Stimulated activated CD4-positive, alpha-beta T cell treated with anti-CD3 and anti-CD28 coated beads, Interleukin-1b, Interleukin-23, amount 100 ng/mL, for 4 hours (primary cell): ENCODE data around the gene PTGDR.

Experiments used
- DNase-seq, 2 donors: peaks; one replicate each; pipeline ENCODE4 v3.0.0-alpha.2; 2020; ENCODE audit warnings: low read depth in 2 of 2

PTGDR gene

DNA sequence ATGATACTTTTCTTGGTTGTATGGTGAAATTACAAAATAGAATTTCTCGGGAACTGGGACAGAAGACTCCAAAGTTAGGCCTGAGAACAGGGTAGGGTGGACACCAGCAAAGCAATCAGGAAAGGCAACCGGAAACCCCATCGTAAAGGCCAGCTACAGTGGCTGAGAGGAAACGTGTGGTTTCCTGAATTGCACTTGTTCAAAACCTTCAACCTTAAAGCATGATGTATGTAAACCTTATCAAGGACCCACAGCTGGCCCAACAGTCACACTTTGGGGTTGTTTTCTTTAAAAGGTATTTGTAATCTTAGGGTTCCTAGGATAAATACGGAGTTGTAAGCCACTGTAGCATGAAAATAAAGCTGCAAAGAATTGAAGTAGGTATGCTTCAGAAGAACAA lies 2.2 kb upstream of the PTGDR start:
- no peak for DNase-seq

DNA sequence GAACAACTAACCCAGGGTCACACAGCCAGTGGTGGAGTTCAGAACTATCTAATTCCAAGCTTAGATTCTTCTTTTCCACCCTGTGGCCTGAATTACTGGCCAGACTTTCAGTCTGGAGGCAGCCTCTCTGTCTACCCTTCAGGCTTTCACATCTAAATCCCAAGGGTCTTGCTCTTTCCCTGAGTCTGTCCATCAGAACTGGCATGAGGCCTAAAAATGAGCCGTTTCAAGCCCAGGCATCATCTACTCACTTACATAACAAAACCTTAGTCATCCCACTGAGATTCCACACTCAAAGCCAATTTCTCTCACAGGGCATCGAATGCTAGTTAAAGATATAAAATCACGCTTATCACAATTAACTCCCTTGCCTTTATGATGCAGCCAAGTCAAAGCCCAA lies 1.3 kb upstream of the PTGDR start:
- no peak for DNase-seq

DNA sequence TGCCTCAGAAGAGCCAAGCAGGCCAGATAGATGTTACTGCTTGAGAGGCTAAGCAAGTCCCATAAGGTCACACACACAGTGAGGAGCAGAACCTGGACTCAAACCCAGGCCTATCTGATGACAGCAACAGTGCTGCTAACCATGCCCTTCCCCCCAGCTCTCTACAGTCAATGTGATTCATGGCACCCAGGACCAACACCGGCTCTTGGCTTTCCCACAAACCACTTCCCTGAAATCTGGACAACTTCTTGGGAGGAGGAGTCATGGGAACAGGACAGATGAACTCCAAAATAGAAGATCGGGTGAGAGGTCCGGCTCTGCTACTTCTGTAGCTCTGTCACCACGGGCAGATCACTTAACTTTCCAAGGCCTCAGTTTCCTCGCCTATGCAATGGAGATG lies 716 bp upstream of the PTGDR start:
- no peak for DNase-seq

DNA sequence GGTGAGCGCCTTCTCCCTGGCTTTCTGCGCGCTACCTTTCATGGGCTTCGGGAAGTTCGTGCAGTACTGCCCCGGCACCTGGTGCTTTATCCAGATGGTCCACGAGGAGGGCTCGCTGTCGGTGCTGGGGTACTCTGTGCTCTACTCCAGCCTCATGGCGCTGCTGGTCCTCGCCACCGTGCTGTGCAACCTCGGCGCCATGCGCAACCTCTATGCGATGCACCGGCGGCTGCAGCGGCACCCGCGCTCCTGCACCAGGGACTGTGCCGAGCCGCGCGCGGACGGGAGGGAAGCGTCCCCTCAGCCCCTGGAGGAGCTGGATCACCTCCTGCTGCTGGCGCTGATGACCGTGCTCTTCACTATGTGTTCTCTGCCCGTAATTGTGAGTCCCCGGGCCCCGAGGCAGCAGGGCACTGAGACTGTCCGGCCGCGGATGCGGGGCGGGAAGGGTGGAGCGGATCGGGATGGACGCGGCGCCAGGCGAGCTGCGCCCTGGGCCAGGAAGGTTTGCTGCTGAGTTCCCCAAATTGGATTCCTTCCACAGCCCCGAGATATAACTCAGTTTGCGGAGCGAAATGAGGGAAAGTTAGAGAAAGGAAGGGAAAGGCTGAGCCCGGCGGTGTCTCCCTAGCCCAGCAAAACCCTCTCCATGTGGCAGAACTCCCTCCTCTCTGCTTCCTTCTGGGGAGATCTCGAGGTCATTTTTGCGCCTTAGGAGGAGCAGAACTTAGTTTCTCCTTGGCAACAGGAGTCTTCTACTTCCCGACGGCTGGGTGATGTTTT lies 972 bp downstream of the PTGDR start:
- DNase-seq, result peak in 1 of 2 donors; percentile 24

DNA sequence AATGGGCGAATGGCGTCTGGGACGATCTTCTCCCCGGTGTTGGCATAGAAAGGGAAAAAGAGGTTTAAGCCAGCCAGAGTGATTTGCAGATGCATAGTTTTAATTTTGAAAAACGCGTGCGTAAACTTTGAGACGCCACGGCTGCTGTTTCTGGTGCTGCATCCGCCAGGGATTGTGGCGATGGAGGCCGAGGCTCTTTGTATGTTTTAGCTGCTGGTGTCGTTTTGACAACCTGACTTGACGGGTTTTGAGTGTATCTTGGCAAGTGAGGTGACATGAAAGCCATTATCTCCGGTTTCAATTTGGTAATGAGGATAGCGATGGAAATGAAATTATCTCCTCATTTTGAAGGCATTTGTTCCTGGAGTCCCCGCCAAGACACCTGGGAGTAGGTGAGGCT lies 1.6 kb downstream of the PTGDR start:
- DNase-seq, result no peak

DNA sequence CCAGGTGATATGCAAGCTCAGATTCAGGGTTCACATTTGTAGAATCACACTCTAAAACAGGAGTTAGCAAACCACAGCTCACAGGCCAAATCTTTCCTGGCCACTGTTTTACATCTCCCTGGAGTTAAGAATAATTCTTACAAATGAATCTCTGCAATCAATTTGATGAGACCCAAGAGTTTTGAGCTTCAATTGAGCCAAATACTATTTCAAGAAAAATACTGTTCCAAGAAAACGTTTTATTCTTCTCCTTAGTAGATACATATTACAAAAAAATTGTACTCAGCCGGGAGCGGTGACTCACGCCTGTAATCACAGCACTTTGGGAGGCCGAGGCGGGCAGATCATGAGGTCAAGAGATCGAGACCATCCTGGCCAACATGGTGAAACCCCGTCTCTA lies 2.5 kb downstream of the PTGDR start:
- no peak for DNase-seq

DNA sequence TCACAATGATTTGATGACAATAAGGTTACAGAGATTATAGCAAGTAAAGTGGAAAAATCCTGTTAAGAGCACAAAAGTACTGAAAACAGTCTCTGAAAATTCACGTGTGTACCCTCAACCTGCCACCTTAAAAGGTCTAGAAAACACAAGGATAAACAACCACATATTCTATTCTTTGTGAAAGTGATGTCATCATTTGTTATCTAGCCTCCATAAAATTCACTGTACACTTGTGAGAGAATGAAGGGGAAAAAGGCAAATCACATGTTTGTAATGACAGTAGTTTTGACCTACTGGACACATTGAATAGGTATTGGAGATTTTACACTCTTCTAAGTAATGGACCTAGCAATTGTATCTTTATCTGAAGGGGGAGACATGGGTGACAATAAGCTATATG lies 4.0 kb downstream of the PTGDR start:
- DNase-seq, result no peak

DNA sequence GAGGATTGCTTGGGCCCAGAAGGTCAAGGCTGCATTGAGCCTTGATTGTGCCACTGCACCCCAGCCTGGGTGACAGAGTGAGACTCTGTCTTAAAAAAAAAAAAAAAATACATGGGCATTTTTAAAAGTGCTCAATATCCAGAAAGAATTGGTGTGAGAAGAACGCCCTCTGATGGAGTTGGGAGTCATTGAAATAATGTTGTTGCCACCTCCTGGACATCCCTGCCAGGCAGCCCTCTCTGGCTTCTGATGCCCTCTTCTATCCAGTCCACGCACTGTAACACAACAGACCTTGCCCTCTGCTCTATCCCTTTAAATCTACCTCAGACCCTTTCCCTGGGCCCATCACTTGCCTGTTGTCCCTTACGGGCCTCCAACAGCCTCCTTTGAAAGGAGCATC lies 4.9 kb downstream of the PTGDR start:
- no peak for DNase-seq

DNA sequence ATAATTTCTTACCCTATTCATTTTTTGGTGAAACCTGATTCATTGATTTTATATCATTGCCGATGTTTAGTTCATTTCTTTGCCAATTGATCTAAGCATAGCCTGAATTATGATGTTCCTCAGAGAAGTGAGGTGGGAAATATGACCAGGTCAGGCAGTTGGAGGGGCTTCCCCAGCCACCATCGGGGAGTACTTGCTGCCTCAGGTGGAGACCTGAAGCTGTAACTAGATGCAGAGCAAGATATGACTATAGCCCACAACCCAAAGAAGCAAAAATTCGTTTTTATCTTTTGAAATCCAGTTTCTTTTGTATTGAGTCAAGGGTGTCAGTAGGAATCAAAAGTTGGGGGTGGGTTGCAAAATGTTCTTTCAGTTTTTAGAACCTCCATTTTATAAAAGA lies 7.9 kb downstream of the PTGDR start:
- no peak for DNase-seq

DNA sequence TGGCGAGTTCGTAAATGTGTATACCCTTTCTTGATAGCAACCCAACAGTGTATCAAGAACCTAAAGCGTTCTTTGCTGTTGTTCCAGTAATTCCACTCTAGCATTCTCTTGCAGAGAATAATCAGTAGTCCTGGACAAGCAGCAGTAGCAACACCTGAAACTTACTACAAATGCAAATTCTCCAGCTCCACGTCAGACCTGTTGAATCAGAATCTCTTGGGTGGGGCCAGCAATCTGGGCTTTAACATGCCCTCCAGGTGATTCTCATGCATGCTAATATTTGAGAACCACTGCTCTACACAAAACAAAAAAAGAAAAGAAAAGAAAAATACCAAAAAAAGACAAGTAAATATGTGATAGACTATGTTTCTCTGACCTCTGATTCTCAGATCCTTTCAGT lies 10.1 kb downstream of the PTGDR start:
- no peak for DNase-seq

DNA sequence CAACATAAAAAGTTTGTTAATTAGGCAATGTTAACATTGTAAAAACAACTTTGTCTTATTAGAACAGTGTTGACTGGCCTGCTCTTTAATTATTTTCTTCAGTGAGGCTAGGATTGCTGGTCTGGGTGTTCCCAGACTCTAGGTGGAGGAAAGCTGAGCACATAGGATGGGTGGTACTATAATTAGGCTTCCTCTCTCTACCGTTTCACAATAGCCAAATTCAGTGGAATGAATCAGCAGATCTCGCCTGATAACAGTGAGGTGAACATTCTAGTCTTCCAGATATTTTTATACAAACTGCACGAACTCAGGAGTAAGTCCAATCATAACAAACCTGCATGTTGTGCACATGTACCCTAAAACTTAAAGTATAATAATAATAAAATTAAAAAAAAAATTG lies 11.9 kb downstream of the PTGDR start:
- no peak for DNase-seq

DNA sequence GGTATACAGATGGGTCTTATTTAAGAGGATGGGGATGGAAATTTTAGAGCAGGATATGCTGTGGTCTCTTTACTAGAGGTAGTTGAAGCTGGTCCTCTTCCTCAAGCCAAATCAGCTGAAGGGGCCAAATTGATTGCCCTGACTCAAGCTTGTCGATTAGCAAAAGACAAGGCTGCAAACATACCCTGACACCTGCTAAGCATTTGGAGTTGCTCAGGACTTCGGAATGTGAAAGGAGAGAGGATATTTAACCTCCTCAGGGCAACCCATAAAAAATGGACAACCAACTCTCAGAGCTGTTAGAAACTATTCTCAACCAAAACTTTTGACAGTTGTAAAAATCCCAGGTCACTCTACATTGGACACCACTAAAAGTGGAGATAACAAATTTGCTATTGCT lies 15.6 kb downstream of the PTGDR start:
- DNase-seq, result no peak

DNA sequence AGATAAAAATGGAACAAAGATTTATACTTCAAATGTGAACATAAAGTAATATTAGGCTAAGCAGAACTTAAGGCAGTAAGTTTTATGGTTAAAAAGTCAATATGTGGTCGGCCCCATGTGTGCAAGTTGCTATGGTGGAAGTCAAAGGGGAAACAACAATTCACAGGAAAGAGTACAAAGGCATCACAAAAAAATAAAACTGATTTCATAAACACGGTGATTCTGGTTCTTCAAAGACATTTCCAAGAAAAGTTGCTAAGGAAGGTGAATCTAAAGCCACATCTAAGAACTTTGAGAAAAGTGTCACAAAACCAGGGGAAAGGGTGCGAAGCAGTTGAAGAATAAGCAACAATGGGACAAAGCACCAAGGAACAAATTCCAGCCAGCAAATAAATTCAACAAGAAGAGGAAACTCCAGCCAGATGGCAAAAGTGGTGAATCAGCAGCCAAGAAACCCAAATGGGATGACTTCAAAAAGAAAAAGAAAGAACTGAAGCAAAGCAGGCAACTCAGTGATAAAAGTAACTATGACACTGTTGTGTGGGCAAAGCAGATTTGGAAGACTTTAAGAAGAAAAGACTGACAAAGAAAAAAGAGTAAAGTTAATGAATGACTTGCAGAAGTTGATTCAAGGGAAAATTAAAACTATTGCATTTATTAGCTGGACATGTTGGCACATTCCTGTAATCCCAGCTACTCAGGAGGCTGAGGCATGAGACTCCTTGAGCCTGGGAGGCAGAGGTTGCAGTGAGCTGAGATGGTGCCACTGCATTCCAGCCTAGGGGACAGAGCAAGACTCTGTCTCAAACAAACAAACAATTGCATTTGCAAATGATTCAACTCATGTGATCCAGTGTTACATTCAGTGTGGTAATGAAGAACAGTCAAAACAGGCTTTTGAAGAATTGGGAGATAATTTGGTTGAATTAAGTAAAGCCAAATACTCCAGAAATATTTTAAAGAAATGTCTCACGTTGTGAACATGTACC lies 19.5 kb downstream of the PTGDR start:
- no peak for DNase-seq

DNA sequence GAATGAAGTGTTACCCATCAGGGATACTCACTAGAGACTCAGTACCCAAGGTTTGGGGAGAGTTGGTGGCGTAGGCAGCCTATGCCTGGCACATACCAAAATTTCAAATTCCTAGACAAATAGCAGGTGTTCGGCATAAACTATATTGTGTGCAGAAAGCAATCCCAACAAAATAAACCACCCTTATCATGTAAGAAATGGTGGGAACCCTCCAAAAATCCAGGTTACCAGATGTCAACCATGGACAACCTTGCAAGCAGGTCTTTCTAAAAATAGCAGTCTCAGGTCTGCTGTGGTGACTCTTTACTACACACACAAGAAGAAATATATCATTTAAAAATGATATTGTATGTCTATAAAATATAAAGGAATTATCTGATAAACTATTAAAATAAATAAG lies 28.9 kb downstream of the PTGDR start:
- no peak for DNase-seq

DNA sequence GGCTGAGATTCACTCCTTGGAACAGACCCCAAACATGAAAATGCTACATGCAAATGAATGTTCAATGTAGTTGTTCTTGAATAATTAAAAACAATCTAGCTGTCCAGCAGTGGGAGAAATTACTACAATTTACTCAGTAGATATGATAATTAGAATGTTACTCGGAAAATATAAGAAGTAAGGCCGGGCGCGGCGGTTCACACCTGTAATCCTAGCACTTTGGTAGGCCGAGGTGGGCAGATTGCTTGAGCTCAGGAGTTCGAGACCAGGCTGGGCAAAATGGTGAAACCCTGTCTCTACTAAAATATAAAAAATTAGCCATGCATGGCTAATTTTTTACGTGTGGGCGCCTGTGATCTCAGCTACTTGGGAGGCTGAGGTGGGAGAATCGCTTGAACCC lies 31.3 kb downstream of the PTGDR start:
- DNase-seq, result no peak

DNA sequence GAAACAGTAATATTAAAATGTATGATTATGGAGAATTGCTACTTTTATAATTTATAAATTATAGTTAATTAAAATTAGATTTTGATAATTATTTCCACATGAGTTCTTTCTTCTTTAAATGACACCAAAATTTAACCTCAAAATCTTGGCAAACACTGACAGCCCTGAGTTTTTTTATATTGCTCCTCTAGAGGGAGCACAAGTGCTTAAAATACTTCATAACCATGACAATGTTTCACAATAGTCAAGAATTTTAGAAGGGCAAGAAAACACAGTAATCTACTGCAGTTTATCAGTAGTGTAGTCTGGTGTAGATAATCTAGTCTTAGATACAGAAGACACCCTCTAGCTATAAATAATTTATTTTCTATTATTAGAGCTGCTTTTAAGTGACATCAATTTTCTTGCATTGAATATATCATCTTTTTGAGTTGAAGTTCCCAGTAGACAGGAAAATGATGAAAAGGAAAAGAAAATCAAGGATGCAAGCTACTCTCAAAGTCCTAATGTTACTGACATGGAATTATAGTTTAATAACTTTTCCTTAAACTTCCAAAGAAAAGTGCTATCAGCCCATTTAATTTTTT lies 32.3 kb downstream of the PTGDR start:
- no peak for DNase-seq

DNA sequence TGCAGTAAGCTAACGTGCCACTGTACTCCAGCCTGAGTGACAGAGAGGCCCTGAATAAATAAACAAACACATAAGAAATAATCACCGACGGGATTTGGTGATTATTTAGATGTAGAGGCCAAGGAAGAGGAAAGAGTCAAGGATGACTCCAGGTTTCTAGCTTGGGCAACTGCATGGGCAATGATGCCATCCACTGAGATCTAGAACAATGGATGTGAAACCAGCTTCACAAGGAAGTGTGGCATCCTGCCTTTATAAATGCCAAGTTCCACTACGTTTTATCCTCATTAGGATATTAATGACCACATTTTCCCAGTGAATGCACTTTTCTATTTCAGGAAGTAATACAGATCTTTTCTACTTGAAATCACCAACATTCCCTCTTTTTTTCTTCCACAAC lies 35.7 kb downstream of the PTGDR start:
- no peak for DNase-seq

DNA sequence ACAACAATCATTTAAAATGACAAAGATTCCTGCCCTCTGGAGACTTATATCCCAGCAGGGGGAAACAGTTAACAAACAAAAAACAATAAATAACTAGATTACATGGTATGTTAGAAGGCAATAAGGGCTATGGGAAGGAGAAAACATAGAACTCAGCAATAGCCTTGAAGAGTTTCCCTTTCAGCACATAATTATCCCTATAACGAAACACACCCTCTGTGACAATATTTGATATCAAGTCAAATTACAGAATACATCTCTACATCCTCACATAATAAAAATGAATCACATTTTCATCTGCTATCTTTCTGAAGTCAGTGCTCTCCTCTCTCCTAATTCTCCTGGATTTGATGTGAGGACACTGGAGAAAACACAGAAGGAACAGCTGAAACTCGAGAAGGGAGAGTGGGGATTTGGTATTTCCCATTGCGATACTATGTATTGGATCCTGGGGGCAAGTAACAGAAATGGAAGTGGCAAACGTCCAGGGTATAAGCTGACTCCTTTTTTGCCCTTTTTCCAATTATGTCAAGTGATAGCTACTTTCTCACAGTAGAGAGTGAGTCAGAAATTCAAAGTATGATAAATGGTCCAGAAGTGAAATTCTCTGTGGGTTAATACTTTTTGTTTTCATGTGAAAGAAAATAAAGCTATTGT lies 36.9 kb downstream of the PTGDR start:
- no peak for DNase-seq

DNA sequence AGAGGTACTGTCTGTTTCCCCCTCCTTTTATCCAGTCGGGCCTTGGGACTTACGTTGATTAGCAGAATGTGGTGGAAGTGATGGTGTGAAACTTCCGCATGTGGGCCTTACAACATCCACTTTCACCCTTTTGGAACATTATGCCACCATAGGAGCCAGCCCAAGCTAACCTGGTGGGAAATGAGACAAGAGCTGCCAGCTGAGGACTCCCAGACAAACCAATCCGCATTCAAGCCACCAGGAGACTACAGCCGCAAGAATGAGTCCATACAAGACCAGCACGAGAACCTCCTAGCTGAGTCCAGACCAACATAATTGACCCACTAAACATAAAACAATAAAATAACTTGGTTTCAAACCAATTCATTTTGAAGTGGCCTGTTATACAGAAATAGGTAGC lies 37.5 kb downstream of the PTGDR start:
- no peak for DNase-seq

DNA sequence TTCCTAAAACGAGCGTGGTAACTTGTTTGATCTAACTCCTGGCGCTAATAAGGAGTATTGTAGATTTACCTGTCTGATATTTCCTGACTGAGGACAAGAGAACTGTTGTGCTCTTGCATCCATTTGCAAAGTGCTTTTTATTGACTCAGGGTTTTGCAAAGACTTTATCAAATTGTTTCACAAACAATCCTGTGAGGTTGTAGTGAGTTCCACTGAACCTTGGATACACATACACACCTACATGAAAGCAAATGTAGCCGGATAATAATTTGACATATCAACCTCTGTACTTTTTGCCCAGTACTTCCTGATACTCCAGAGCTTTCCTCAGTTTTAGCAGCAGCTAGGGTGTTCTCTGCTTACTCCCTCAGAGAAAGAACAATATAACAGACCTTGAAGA lies 39.9 kb downstream of the PTGDR start:
- no peak for DNase-seq

DNA sequence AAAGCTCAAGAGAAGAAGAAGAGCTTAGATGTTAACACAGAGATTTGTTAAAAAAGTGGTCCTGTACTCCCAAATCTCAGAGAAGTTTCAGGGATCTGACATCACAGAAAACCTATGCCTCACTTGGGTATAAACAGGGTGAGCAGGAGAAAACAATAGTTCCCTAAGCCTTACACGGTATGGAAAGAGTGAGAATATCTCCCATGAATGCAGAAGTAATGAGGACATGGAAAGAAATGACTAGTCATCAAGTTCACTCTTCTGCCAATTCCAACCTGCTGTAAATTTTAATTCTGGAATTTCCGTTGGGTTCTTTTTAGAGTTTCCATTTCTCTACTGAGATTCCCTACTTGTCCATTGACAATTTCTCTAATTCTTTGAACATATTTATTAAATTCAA lies 40.4 kb downstream of the PTGDR start:
- DNase-seq, result no peak

DNA sequence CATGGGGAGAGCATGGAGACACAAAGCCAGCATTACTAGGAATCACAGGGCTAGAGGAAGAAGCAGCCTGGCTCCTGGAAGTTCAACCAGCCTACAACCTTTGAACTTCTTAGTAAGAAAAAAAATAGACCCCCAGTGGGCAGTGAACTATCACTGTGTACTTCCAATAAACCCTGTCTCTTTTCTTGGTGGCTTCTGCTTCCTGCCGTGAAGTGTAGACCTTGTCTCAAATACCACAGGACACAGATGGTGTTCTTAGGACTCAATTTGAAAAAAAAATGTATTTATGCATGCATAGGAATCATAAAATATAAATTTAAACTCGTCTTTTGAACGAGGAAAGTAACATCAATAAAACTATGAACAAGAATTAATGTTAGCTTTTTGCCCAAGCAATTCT lies 43.0 kb downstream of the PTGDR start:
- DNase-seq, result no peak
